GM19455 (cell line): ENCODE data around the gene CENPF.
"Not testable (repeated sequence)": the region's sequence is repeated elsewhere in the genome, so short reads cannot be mapped to it uniquely, and the experiment has no call there.

Experiments used
- ATAC-seq: cut with Tn5 transposase; IDR thresholded peaks from one replicate; pipeline ENCODE4 v1.9.1; 2021; ENCODE audit not compliant: unreplicated experiment

CENPF gene

DNA sequence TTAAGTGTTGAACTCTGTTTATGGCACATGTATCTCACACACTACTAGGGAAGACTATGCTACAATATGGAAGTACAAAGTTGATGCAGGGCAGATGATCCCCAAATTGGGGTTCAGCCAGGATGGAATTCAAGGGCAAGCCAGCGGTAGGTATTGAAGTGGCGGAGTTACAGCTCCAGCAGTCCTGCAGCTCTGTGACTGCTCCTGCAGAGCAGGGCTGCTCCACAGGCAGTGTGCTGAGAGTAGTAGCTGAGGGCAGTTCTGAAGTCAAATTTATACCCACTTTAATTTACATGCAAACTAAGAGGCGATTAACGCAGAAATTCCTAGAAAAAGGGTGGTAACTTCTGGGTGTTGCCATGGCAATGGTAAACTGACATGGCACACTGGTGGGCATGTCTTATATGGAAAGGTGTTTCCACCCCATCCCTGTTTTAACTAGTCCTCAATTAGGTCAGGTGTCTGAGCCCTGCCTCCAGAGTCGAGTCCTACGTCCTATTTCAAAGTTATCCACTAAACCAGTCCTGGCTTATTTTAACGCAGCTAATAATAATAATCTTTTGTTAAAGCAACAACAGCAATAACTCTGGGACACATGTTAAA lies 20.6 kb upstream of the CENPF start:
- ATAC-seq = no peak

DNA sequence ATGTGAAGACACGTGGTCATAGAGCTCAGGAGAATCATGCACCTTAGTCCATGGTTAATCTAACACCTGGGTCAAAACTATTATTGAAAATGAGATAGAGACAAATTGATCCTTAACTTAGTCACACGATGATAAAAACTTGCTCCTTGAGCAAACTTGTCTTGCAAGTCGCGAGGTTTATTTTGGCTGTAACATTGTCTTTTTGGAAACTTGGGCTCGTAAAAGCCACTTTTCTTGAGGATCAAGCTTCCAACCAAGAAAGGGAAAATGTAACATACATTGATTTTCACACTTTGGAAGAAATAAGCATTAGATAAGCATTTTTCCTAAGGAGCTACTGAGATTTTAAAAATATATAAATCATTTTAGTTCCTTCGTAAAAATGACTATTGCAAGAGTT lies 19.9 kb upstream of the CENPF start:
- ATAC-seq = no peak

DNA sequence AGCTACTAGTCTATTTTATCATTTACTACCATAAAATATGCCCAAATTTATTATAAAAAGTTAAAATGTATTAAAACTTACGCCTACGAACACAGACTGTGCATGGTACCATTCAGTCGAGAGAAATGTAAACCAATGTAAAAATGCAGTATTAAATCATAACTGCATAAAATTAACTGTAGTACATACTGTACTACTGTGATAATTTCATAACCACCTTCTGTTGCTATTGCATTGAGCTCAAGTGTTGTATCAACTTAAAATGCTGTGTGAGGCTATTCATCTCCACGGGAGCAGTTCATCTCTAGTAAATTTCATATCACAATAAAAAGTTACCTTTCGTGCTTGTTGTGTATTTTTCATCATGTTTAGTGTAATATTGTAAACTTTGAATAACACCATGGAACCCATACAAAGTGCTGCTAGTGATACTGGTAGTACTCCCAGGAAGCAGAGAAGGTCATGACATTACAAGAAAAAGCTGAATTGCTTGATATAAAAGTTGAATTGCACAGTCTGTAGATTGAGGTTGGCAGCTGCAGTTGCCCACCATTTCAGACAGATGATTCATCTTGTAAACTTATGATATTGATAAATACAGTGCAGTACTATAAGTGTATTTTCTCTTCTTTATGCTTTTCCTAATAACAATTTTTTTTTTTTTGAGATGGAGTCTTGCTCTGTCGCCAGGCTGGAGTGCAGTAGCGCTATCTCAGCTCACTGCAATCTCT lies 19.0 kb upstream of the CENPF start:
- no peak for ATAC-seq

DNA sequence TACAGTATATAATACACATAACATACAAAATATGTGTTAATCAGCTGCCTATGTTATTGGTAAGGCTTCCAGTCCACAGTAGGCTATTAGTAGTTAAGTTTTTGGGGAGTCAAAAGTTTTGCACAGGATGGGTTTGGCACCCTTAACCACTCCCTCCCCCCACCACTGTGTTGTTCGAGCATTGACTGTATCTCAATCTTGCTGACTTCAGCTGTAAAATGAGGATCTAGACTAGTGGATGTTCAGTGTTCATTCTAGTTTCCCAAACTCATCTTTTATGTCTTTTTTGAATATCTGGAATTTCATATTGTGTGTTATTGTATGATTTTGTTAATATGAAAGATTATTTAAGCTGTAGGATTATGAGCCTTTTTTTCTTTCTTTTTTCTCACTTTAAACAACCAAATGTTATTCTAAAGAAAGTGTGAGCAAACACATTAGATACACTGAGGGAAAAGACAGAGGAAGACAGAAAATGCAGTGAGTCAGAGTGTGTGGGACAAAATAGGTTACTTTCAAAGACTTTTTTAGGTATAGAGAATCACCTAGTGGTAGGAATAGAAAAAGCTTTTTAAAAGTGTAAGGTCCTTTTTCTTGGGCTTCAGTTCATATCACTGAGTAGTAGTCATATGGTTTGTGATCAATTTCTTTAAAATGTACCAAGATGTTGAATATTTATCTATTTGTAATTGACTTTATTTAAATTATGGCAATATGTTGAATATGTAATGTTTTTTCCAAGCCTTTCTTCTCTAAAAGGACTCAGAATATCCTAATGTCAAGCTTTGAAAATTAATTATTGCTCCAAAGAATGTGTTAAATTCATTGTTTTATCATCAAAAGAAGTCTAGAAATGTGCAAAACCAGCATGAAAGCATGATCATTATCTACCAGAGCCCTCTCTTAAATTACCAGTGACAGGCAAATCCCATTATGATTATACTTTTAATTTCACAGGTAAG lies 17.9 kb upstream of the CENPF start:
- ATAC-seq = peak; percentile 78

DNA sequence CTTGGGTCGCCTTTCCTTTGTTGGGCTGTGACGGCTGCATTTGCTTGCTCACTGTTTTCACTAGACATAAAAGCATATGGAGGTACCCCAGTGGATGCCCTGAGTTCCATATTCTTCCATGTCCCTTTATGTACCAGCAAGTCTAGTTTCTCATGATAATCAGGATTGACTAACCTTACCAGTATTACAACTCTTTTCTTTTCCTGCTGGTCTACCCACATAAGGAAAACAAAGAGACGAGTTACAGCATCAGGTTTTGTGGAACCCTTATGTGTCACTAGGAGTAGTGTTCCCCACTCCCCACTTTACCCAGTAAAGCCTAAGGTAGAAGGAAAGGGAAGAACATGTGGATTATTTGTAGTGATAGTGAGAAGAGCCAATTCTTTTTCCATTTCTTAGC lies 16.4 kb upstream of the CENPF start:
- no peak for ATAC-seq

DNA sequence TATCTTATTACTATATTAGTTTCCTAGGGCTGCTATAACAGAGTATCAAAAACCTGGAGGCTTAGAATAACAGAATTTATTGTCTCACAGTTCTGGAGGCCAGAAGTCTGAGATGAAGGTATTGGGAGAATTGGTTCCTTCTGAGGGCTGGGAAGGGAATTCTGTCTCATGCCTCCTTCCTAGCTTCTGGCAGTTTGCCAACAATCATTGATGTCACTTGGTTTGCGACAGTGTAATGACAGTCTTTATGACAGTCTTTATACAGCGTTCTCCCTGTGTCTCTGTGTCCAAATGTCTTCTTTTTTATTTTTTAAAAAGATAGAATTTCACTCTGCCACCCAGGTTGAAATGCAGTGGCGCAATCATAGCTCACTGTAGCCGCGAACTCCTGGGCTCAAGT lies 15.8 kb upstream of the CENPF start:
- no peak for ATAC-seq

DNA sequence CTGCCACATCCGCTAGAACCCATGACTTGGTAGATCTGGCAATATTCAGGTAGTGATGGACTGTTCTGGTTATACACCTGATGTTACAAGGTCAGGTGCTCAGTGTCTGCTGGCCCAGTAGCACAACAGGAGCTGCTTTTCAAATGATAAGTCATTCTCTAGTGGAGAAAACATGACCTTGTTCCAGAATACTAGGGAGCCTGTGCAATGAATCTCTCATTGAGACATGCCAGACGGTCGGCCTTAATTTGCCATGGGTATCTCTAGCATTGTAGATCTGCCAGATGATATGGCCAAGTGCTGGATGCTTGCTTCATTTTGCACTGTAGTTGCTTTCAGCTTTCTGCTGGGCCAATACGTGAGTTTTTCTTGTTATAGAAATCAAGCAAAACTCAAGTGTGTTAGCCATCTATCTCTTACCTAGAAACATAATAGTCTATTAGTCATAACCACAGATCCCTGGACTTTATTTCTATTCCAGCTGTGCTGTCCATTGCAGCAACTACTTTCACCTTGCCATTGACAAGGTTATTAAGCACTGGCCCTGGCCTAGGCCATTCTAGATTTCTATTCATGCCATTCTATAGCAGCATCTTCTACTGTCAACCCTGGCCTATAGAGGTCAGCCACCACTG lies 13.9 kb upstream of the CENPF start:
- no peak for ATAC-seq

DNA sequence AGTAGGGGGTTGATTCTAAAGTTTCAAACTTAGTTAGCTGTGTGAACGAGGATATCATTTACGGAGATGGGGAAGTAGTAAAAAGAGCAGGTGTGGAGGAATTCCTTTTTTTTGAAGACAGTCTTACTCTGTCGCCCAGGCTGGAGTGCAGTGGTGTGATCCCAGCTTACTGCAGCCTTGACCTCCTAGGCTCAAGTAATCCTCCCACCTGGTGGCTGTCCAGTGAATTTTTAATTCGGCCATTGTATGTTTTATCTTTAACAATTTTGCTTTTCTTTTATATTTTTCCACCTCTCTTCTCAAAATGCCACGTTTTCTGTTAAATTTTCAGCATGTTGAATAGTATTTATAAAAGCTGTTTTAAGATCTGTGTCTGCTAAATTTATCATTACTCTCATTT lies 12.3 kb upstream of the CENPF start:
- no peak for ATAC-seq

DNA sequence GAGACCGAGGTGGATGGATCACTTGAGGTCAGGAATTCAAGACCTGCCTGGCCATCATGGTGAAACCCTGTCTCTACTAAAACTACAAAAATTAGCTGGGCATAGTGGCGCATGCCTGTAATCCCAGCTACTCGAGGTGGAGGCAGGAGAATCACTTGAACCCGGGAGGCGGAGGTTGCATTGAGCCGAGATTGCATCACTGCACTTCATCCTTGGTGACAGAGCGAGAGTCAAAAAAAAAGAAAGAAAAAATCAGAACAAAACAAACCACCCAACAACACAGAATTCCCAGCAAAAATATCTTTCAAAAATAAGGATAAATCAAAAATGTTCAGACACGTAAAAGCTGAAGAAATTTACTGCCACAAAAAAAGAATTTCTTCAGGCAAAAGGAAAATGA lies 11.1 kb upstream of the CENPF start:
- not testable (repeated sequence) for ATAC-seq

DNA sequence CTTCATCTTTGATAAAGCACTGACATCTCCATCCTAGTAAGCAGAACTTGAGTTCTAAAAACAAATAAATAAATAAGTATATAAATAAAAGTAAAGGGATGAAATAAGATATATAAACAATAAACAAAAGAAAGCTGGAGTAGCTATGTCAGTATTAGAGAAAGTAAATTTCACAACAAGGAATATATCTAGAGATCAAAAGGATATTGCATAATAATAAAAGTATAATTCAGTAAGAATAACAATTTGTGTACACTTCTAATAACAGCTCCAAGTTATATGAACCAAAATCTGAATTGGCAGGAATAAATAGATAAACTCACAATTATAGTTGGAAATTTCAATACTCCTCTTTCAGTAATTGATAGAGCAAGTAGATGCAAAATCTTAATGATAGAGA lies 9.8 kb upstream of the CENPF start:
- ATAC-seq = no peak

DNA sequence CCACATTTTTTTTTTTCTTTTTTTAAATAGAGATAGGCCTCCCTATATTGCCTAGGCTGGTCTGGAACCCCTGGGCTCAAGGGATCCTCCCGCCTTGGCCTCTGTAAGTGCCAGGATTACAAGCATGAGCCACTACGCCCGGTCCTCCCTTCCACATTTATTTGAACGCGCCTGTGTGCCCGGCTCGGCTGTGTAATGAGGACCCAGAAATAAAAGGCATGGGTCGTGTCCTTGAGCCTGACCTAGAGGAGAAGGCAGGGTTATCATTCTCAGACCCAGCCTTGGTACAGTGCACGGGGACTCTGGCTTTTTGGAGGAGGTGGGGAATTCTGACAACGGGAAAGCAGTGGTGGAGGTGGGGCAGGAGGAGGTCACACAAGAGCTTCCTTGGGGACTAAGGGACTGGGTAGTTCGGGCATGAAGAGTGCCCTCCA lies 841 bp downstream of the CENPF start:
- no peak for ATAC-seq

DNA sequence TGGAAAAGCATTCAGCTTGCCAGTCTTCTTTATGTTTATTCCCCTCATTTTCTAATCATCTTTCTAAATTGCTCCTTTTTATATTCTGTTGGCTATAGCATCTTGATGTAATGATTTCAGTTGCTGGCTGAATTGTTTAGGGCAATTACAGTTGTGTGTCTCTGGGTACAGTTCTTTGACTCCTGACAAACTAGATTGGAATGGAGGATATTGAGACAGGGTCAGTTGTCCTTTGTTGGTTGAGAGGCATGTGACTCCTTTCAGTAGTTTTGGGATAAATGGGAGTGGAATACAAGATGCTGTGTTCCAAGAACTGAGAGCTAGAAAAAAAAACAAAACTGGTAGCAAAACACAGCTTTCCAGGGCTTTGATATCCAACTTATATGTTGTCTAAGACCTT lies 1.5 kb downstream of the CENPF start:
- ATAC-seq = no peak

DNA sequence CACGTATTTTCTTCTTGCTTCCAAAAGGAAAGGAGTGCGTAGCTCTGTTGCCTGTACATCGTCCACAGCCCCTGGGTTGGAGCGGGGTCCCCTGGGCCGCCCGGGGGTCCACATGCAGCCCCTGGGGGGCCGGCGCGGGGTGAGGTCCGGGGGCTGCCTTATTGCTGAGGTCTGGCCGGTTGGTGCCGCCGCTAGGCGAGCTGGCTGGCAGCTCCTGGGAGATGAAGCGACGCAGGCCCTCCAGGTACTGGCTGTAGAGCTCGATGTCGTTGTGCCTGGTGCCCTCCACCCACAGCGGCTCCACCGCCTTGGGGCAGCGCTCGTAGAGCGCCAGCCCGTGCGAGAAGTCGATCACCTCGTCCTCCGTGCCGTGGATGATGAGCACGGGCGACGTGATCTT lies 2.5 kb downstream of the CENPF start:
- not testable (repeated sequence) for ATAC-seq

DNA sequence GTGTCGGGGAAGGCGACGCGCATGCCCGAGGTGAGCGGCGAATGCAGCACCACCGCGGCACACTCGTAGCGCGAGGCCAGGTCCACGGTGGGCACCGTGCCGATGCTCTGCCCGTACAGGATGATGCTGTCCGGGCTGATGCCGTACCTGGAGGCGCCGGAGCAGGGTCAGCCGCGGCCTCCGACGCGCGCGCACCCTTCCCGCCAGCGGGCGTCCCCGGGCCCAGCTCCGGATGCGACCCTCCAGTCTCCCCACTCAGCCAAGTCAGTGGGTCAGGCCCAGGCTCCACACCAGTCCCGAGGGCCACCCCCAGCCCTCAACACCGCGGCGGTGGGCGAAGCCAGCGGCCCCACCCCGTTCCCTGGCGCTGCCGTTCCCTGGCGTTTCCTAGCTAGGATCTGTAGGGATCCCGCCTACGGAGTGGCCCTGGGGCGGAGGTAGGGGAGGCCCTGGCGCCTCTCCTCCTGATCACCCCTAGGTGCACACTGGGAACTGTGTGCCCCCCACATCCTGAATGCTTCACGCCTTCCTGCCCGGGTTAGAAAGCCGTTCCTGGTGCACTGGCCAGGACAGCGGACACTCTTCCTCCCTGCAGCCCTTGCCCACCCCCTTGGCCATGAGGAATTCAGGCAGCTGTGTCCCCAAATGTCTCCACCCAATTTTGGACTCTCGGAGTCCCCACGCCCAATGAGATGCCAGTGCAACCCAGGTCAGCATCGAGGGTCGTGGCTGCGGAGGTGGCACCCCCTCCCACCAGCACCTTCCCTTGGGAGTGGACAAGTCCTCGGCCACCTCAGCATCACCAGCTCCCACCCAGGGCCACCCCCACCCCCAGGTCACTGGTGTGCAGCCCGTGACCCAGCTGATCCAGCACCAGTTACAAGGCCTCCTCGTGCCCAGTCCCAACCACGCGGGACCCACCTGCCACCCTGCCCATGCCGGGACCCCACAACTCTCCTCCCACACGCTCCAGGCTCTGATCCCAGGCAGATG lies 3.2 kb downstream of the CENPF start:
- not testable (repeated sequence) for ATAC-seq

DNA sequence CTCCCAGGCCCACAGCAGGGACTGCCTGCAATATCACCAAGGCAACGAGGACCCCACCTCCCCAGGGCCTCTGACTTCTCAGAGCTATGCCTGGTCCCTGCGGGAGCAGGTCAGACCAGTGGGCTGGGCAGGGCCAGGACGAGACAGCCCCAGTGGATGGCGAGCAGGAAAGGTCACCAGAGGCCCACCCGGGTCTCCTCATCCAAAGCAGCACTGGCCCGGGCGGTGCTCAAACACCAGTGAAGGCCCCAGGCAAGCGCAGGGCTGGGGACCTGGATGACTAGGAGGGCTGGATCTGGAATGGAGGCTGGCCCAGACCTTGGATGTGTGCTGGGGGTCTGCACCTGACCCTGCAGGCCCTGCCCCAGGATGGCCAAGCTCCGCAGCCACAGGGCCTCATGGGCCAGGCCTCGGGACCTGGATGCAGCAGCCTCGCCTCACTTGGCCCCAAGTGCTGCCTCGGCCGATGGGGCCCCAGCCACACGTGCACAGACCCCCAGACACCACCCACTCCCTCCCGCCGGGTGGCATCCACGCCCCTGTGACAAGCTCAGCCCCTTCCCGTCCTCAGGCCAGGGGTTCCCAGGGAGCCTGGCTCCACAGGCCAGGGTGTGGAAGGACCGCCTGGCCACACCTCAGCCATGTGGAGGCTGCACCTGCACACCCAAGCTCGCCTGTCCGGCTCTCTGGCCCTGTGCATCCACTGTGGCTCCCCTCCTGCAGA lies 4.7 kb downstream of the CENPF start:
- ATAC-seq = not testable (repeated sequence)

DNA sequence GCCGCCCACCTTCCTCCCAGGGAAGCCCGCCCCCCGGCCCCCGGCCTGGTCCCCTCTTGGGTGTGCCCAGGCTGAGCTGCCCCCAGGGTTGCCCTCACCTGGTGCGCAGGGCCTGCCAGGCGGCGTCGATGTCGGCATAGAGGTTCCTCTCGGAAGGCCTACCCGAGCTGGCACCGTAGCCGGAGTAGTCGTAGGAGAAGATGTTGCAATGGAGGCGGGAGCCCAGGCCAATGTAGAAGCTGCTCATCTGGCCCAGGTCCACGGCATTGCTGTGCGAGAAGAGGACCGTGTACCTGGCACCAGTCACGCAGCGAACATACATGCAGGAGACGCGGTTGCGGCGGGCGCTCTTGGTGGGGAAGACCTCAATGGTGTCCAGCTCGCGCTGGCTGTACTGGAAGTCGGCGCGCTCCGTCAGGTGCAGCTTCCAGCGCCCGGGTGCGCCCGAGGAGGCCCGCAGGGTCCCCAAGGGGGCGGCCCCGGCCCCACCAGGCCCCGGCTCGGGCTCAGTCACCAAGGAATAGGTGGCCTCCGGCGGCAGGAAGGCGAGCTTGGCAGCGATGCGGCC lies 5.3 kb downstream of the CENPF start:
- not testable (repeated sequence) for ATAC-seq

DNA sequence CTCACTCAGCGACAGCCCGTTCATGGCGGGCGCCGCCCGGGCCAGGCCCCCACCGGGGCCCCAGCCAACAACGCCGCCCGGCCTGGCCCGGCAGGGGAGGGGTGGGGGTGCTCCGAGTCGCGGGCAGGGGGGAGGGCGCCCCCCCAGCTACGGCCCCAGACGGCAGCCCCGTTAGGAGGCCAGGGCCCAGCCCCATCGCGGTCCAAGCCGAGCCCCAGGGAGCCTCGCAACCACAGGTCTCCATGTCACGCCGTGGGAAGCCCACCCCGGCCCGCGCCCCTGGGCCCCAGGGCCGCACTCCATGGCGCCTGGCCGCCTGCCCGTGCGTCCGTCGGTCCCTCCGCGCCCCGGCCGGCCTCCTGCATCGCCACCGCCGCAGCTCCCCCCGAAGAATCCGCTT lies 5.8 kb downstream of the CENPF start:
- ATAC-seq = not testable (repeated sequence)

DNA sequence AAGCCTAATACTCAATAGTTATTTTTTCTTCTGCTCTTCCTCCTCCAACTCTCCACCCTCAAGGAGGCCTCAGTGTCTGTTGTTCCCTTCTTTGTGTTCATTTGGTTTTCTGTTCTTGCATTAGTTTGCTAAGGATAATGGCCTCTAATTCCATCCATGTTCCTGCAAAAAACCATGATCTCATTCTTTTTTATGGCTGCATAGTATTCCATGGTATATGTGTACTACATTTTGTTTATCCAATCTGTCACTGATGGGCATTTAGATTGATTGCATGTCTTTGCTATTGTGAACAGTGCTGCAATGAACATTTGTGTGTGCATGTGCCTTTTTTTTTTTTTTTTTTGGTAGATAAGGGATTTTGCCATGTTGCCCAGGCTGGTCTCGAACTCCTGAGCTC lies 6.7 kb downstream of the CENPF start:
- ATAC-seq = no peak

DNA sequence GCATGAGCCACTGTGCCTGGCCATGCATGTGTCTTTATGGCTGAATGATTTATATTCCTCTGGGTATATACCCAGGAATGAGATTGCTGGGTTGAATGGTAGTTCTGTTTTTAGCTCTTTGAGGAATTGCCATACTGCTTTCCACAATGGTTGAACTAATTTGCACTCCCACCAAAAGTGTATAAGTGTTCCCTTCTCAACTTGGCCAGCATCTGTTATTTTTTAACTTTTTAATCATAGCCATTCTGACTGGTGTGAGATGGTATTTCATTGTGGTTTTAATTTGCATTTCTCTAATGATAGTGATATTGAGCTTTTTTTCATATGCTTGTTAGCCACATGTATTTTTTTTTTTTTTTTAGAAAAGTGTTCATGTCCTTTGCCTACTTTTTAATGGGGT lies 7.1 kb downstream of the CENPF start:
- not testable (repeated sequence) for ATAC-seq
